ENCODE measurements around the gene MEIS3.

GRCh38 chr19:47444388-47444821 lies 25.1 kb upstream of the MEIS3 start:
- TF ChIP-seq CTCF (conservative IDR thresholded peaks at IDR 0.05) (no peak), ZFX (IDR thresholded peaks at IDR 0.05) (no peak)

Measured in C4-2B (cell line).